Thoracic aorta (tissue), 2 donors: ENCODE data around the gene CPN1. TPM values are rescaled to one million over a fixed set of nuclear protein-coding genes. Genes with fewer than 3 reads are reported as not detected.

Source experiments
- ATAC-seq: fragments of 150-250 bp; one replicate; pipeline ENCODE4 v1.8.0; 2017; ENCODE audit warnings: low read depth; ENCODE audit not compliant: insufficient number of reproducible peaks, low FRiP score
- DNase-seq: peaks from one replicate; pipeline ENCODE4 v3.0.0-alpha.2; 2020; ENCODE audit warnings: low spot score
- H3K27ac ChIP-seq, 2 donors: fragments of 200-600 bp; sonication (generic); 1 replicate in 1 of 2; 2 replicates in 1 of 2; pipeline ENCODE4 v1.5.1; 2016; ENCODE audit warnings: mild to moderate bottlenecking in 2 of 2, moderate library complexity in 2 of 2
- H3K27me3 ChIP-seq: fragments of 200-600 bp; sonication (generic); replicated peaks from 2 replicates; pipeline ENCODE4 v1.6.0; 2016; ENCODE audit warnings: mild to moderate bottlenecking; ENCODE audit not compliant: insufficient read depth
- H3K36me3 ChIP-seq: fragments of 200-600 bp; sonication (generic); one replicate; pipeline ENCODE4 v1.5.1; 2016
- H3K4me1 ChIP-seq, 2 donors: fragments of 200-600 bp; sonication (generic); 1 replicate in 1 of 2; 2 replicates in 1 of 2; pipeline versions ENCODE4 v1.5.1 to v1.6.0; 2016; ENCODE audit warnings: low read depth in 2 of 2, mild to moderate bottlenecking in 1 of 2; ENCODE audit not compliant: control insufficient read depth in 1 of 2
- H3K4me3 ChIP-seq: fragments of 200-600 bp; sonication (generic); 2 replicates; pipeline ENCODE4 v1.5.1; 2016; ENCODE audit warnings: mild to moderate bottlenecking
- H3K9me3 ChIP-seq: fragments of 200-600 bp; sonication (generic); 2 replicates; pipeline ENCODE4 v1.5.1; 2016
- total RNA-seq, 2 donors: library from RNA; depleted of rRNA; stranded (reverse); fragments of >200 nt; gene quantifications; one replicate each; pipeline versions ENCODE4 v1.1.0 to v1.2.3, GENCODE V29; 2016
- TF ChIP-seq, protein P1 (sequence below): fragments of 200-600 bp; sonication (generic); IDR thresholded peaks from one replicate; pipeline ENCODE4 v1.5.1; 2019; ENCODE audit warnings: antibody characterized with exemption

Gene CPN1
- total RNA-seq, 2 donors from 2014 or later = not detected

DNA sequence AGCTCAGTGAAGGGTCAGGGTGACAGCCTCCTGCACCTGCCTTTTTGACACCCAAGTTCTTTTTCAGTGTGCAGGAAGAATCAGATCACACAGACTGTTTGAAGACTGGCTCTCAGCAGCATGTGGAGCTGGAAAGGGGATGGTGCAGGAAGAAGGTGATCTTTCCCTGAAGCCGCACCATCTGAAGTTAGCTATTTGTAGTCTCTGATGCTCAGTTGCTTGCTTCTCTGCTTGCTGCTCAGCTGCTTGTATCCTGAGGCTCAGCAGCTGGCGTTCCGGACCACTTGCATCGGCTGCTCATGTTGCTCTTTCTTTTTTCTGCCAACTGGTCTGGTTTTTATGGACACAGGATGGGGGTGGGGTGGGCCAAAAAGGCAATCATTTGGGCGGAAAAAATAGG lies 56.1 kb downstream of the CPN1 start:
- TF ChIP-seq, protein P1, sequence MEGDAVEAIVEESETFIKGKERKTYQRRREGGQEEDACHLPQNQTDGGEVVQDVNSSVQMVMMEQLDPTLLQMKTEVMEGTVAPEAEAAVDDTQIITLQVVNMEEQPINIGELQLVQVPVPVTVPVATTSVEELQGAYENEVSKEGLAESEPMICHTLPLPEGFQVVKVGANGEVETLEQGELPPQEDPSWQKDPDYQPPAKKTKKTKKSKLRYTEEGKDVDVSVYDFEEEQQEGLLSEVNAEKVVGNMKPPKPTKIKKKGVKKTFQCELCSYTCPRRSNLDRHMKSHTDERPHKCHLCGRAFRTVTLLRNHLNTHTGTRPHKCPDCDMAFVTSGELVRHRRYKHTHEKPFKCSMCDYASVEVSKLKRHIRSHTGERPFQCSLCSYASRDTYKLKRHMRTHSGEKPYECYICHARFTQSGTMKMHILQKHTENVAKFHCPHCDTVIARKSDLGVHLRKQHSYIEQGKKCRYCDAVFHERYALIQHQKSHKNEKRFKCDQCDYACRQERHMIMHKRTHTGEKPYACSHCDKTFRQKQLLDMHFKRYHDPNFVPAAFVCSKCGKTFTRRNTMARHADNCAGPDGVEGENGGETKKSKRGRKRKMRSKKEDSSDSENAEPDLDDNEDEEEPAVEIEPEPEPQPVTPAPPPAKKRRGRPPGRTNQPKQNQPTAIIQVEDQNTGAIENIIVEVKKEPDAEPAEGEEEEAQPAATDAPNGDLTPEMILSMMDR = no peak
- H3K27ac ChIP-seq = no peak overlapping the region
- H3K4me3 ChIP-seq = no peak overlapping the region
- ATAC-seq = no peak
- H3K27me3 ChIP-seq = no peaks in the 10 kb centered on the region
- no peaks in the 10 kb centered on the region for H3K36me3 ChIP-seq
- H3K9me3 ChIP-seq = peaks cover 3% of the 10 kb centered on the region
- no peaks in the 10 kb centered on the region for H3K4me1 ChIP-seq
- no peak for DNase-seq

DNA sequence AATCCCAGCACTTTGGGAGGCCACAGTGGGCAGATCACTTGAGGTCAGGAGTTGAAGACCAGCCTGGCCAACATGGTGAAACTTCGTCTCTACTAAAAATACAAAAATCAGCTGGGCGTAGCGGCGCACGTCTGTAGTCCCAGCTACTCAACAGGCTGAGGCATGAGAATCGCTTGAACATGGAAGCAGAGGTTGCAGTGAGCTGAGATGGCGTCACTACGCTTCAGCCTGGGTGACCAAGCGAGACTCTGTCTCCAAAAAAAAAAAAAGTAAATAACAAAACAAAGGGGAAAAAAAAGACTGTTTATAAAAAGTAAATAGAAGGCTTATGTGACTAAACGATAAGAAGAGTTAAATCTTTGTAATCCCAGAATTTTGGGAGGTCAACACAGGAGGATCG lies 56.9 kb downstream of the CPN1 start:
- no peaks in the 10 kb centered on the region for H3K4me1 ChIP-seq
- no peaks in the 10 kb centered on the region for H3K27me3 ChIP-seq
- H3K27ac ChIP-seq = no peak overlapping the region
- TF ChIP-seq, protein P1 = no peak
- ATAC-seq (no peak), DNase-seq (no peak)
- H3K4me3 ChIP-seq = no peak overlapping the region
- no peaks in the 10 kb centered on the region for H3K36me3 ChIP-seq
- H3K9me3 ChIP-seq = peaks cover 3% of the 10 kb centered on the region

DNA sequence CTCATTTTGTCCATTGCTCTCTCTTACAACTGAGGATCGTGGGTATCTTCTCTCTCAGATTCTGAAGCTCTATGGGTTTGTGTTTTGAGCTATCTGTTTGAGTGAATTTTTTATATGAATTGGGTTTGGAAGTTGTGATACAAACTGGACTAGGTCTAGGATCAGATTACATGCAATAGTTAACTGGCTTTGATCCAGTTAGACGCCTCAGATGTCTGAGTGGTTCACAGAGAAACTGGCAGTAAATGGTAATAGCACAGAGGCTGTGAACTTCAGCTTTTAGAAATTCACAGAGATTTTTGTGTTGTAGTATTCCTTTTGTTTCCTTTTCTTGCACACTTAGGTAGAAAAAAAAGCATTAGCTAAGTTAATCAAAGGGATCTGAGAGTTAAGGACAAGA lies 59.3 kb downstream of the CPN1 start:
- Histone ChIP-seq H3K36me3 (no peaks in the 10 kb centered on the region), H3K27ac (no peak overlapping the region), H3K4me1 (no peaks in the 10 kb centered on the region), H3K4me3 (no peak overlapping the region), H3K9me3 (no peaks in the 10 kb centered on the region), H3K27me3 (no peaks in the 10 kb centered on the region)
- DNase-seq = no peak
- TF ChIP-seq, protein P1 = no peak
- no peak for ATAC-seq

DNA sequence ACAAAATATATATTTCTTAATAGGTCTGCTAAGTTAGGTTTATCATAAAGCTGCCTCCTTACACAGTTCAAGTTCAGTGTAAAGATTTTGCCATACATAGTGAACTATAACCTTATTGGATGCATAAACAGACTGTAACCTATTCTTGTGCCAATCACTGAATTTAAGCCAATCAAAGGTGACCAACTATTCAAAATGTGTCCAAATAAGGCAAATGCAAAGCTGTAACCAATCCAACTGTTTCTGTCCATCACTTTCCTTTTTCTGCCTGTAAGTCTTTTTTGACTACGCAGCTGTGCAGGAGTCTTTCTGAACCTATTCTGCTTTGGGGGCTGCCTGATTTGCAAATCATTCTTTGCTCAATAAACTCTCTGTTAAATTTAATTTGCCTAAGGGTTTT lies 60.3 kb downstream of the CPN1 start:
- H3K27me3 ChIP-seq = no peaks in the 10 kb centered on the region
- no peaks in the 10 kb centered on the region for H3K36me3 ChIP-seq
- H3K9me3 ChIP-seq = no peaks in the 10 kb centered on the region
- no peak overlapping the region for H3K27ac ChIP-seq
- ATAC-seq (no peak), DNase-seq (no peak)
- no peak overlapping the region for H3K4me3 ChIP-seq
- TF ChIP-seq, protein P1 = no peak
- no peaks in the 10 kb centered on the region for H3K4me1 ChIP-seq

DNA sequence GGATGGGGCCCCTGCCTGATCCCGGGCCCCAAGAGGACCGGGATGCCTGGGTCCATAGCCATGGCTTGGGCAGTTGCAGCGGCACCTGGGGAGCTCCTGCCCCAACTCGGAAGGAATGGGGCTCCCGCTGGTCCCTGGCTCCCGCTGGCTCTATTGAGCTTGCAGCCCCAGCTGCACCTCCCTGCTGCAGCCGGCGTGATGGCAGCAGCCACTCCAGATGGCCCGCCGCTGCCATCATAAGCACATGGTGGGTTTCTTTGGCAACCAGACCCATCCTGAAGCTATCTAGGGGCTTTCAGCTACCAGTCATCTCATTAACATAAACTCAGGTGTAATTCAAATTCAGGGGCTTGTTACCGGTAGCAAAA lies 60.8 kb downstream of the CPN1 start:
- TF ChIP-seq, protein P1 = no peak
- H3K9me3 ChIP-seq = no peaks in the 10 kb centered on the region
- ATAC-seq (no peak), DNase-seq (no peak)
- no peak overlapping the region for H3K27ac ChIP-seq
- no peak overlapping the region for H3K4me3 ChIP-seq
- H3K4me1 ChIP-seq = no peaks in the 10 kb centered on the region
- no peaks in the 10 kb centered on the region for H3K36me3 ChIP-seq
- no peaks in the 10 kb centered on the region for H3K27me3 ChIP-seq
